LHCN-M2 (cell line): Measurements from ENCODE around the gene PDE1A. TPM values are rescaled to one million over a fixed set of nuclear protein-coding genes. Genes with fewer than 3 reads are reported as not detected.
"Not testable (repeated sequence)": the region's sequence is repeated elsewhere in the genome, so short reads cannot be mapped to it uniquely, and the experiment has no call there.

Experiments used
- DNase-seq: peaks from one replicate; pipeline ENCODE4 v3.0.0-alpha.2; 2012; ENCODE audit warnings: low read depth
- total RNA-seq: library from RNA; depleted of rRNA; stranded (reverse); fragments of >200 nt; gene quantifications from 2 replicates; pipeline ENCODE4 v1.2.3, GENCODE V29; 2014

Gene PDE1A
- total RNA-seq, 1 experiment from 2014 or later = 3.5 TPM

- DNase-seq = peak; percentile 85
Measured at GRCh38 chr2:182280118-182280517, 146.7 kb downstream of the PDE1A start.

- not testable (repeated sequence) for DNase-seq
Measured at GRCh38 chr2:182276662-182277061, 150.2 kb downstream of the PDE1A start.

GRCh38 chr2:182267971-182268370 is 158.9 kb downstream of the PDE1A start:
- DNase-seq = no peak

GRCh38 chr2:182266909-182267308 is 159.9 kb downstream of the PDE1A start:
- no peak for DNase-seq

- no peak for DNase-seq
Measured at GRCh38 chr2:182265718-182266117, 161.1 kb downstream of the PDE1A start.

- DNase-seq = no peak
Measured at GRCh38 chr2:182261860-182262387, 164.9 kb downstream of the PDE1A start.

GRCh38 chr2:182259629-182260150 is 167.1 kb downstream of the PDE1A start:
- DNase-seq = peak; percentile 51

- no peak for DNase-seq
Measured at GRCh38 chr2:182252534-182252933, 174.3 kb downstream of the PDE1A start.

GRCh38 chr2:182248898-182249297 is 177.9 kb downstream of the PDE1A start:
- no peak for DNase-seq

- DNase-seq = peak; percentile 65
Measured at GRCh38 chr2:182248362-182248761, 178.5 kb downstream of the PDE1A start.

GRCh38 chr2:182247831-182248230 is 179.0 kb downstream of the PDE1A start:
- DNase-seq = no peak

- no peak for DNase-seq
Measured at GRCh38 chr2:182245963-182246362, 180.9 kb downstream of the PDE1A start.

- DNase-seq = no peak
Measured at GRCh38 chr2:182242609-182243008, 184.2 kb downstream of the PDE1A start.

- no peak for DNase-seq
Measured at GRCh38 chr2:182241936-182242335, 184.9 kb downstream of the PDE1A start.

- no peak for DNase-seq
Measured at GRCh38 chr2:182240862-182241371, 185.9 kb downstream of the PDE1A start.

GRCh38 chr2:182230561-182230960 is 196.3 kb downstream of the PDE1A start:
- no peak for DNase-seq

- DNase-seq = peak; percentile 22
Measured at GRCh38 chr2:182229297-182229696, 197.5 kb downstream of the PDE1A start.

- peak; percentile 39 for DNase-seq
Measured at GRCh38 chr2:182228741-182229140, 198.1 kb downstream of the PDE1A start.

- no peak for DNase-seq
Measured at GRCh38 chr2:182228073-182228473, 198.8 kb downstream of the PDE1A start.

- no peak for DNase-seq
Measured at GRCh38 chr2:182226807-182227206, 200.0 kb downstream of the PDE1A start.

GRCh38 chr2:182224669-182225068 is 202.2 kb downstream of the PDE1A start:
- DNase-seq = no peak

- no peak for DNase-seq
Measured at GRCh38 chr2:182220998-182221397, 205.8 kb downstream of the PDE1A start.

- no peak for DNase-seq
Measured at GRCh38 chr2:182220335-182220734, 206.5 kb downstream of the PDE1A start.

- no peak for DNase-seq
Measured at GRCh38 chr2:182210669-182211068, 216.2 kb downstream of the PDE1A start.
